CD4-positive, alpha-beta memory T cell (primary cell): ENCODE results near the gene LINGO4. TPM values are rescaled to one million over a fixed set of nuclear protein-coding genes. Genes with fewer than 3 reads are reported as not detected.

Experiments
- CTCF ChIA-PET: fragments of 350-600 bp; sonication (Branson Sonifier 250); formaldehyde crosslinking; loops from one replicate; lab custom pipeline; 2021; ENCODE audit warnings: inconsistent platforms; ENCODE audit not compliant: partially characterized antibody; lab: Charles Lee
- POLR2A ChIA-PET: fragments of 350-600 bp; sonication (Branson Sonifier 250); formaldehyde crosslinking; loops from one replicate; lab custom pipeline; 2021; ENCODE audit not compliant: partially characterized antibody; lab: Charles Lee
- DNase-seq, 5 donors: peaks; one replicate each; pipeline versions ENCODE4 v3.0.0 to v3.0.0-alpha.2; 2020 to 2022; ENCODE audit warnings: mixed read lengths in 1 of 5
- H3K27ac ChIP-seq: one replicate; pipeline ENCODE4 v1.7.0; 2013; ENCODE audit warnings: low read depth, low read length
- H3K27me3 ChIP-seq: 2 replicates; pipeline ENCODE4 v1.7.0; 2013; ENCODE audit warnings: mild to moderate bottlenecking, low read length, moderate library complexity; ENCODE audit not compliant: insufficient read depth
- H3K36me3 ChIP-seq: 2 replicates; pipeline ENCODE4 v1.7.0; 2013; ENCODE audit warnings: mild to moderate bottlenecking, low read length, moderate library complexity; ENCODE audit not compliant: insufficient read depth
- H3K4me1 ChIP-seq: 2 replicates; pipeline ENCODE4 v1.7.0; 2013; ENCODE audit warnings: mild to moderate bottlenecking, low read length, moderate library complexity; ENCODE audit not compliant: insufficient read depth
- H3K4me3 ChIP-seq, 2 donors: one replicate each; pipeline ENCODE4 v1.7.0; 2013; ENCODE audit warnings: low read length in 2 of 2, mild to moderate bottlenecking in 1 of 2
- H3K9me3 ChIP-seq, 2 donors: one replicate each; pipeline ENCODE4 v1.7.0; 2013; ENCODE audit warnings: low read length in 2 of 2, control low read depth in 1 of 2; ENCODE audit not compliant: control insufficient read depth in 1 of 2
- H3K27ac Mint-ChIP-seq, 7 donors: one replicate each; pipeline ENCODE4 v1.8.0; 2020 to 2021; ENCODE audit warnings: mixed read lengths in 7 of 7, mild to moderate bottlenecking in 6 of 7, inconsistent platforms in 3 of 7, moderate library complexity in 3 of 7
- H3K27me3 Mint-ChIP-seq, 2 donors: one replicate each; pipeline ENCODE4 v1.8.0; 2020 to 2021; ENCODE audit warnings: mixed read lengths in 2 of 2
- H3K36me3 Mint-ChIP-seq, 2 donors: one replicate each; pipeline ENCODE4 v1.8.0; 2020 to 2021; ENCODE audit warnings: mixed read lengths in 2 of 2, inconsistent platforms in 1 of 2, mild to moderate bottlenecking in 1 of 2
- H3K4me1 Mint-ChIP-seq, 4 donors: one replicate each; pipeline ENCODE4 v1.8.0; 2020 to 2021; ENCODE audit warnings: mixed read lengths in 4 of 4, mild to moderate bottlenecking in 1 of 4
- H3K4me3 Mint-ChIP-seq, 8 donors: one replicate each; pipeline ENCODE4 v1.8.0; 2020 to 2021; ENCODE audit warnings: mixed read lengths in 8 of 8, mild to moderate bottlenecking in 7 of 8, moderate library complexity in 6 of 8, inconsistent platforms in 3 of 8
- H3K9me3 Mint-ChIP-seq, 8 donors: one replicate each; pipeline ENCODE4 v1.8.0; 2020 to 2021; ENCODE audit warnings: mixed read lengths in 8 of 8, mild to moderate bottlenecking in 5 of 8, inconsistent platforms in 3 of 8, moderate library complexity in 1 of 8
- intact Hi-C: fragments of 100-400 bp; cut with micrococcal nuclease; formaldehyde crosslinking; loops from one replicate; pipeline ENCODE4 v1.15.1; 2023
- polyA plus RNA-seq, 2 donors: library from polyadenylated mRNA; unstranded; fragments of 300-500 nt; fragmentation: Illumina TruSeq; gene quantifications; one replicate each; pipeline ENCODE4 v1.2.3, GENCODE V29; 2021
- total RNA-seq, 2 experiments: library from RNA; stranded (reverse); gene quantifications; one replicate each; pipeline ENCODE4 v1.2.3, GENCODE V29; 2021

The LINGO4 gene
- total and polyA plus RNA-seq, 4 experiments from 2014 or later = 0.20 to 0.52 (median 0.36) TPM; not detected in 1

- ChIA-PET POLR2A (interaction anchor here (0.8 to 7.5 kb wide), 16 partner anchors 9 to 301 kb away, joined by 3 to 127 read pairs (median 5); partner anchors contain the start of genes MRPL9, RORC, TDRKH and THEM4), CTCF (interaction anchor here (0.8 to 2.0 kb wide), 10 partner anchors 8 to 396 kb away, joined by 3 to 9 read pairs (median 5); no protein-coding TSS in a partner anchor)
- H3K27ac ChIP-seq = peak overlapping the region; percentile 75
- Mint-ChIP-seq H3K4me1 (peaks cover 27 to 59% (median 49%) of the 10 kb centered on the region in 4 donors), H3K27me3 (no peaks in the 10 kb centered on the region), H3K36me3 (peaks cover 14 to 15% of the 10 kb centered on the region in 2 donors), H3K9me3 (peaks cover 0 to 3% (median 0%) of the 10 kb centered on the region in 8 donors), H3K27ac (peak overlapping the region; percentile 82 to 98 (median 94)), H3K4me3 (peak overlapping the region; percentile 84 to 93 (median 88))
- no peak for DNase-seq
- H3K36me3 ChIP-seq = no peaks in the 10 kb centered on the region
- no peaks in the 10 kb centered on the region for H3K27me3 ChIP-seq
- H3K9me3 ChIP-seq = no peaks in the 10 kb centered on the region
- H3K4me1 ChIP-seq = peaks cover 47% of the 10 kb centered on the region
- intact Hi-C loops = no loop called here
- peak overlapping the region in 1 of 2 donors; percentile 83 for H3K4me3 ChIP-seq
Observed at GRCh38 chr1:151840421-151840820, 35.2 kb upstream of the LINGO4 start.

- ChIA-PET CTCF (interaction anchor here (0.8 to 2.0 kb wide), 11 partner anchors 9 to 396 kb away, joined by 3 to 9 read pairs (median 5); no protein-coding TSS in a partner anchor), POLR2A (interaction anchor here (0.9 to 7.5 kb wide), 20 partner anchors 8 to 328 kb away, joined by 3 to 127 read pairs (median 4); partner anchors contain the start of genes CGN, MRPL9, RORC and TDRKH)
- H3K36me3 Mint-ChIP-seq = peaks cover 9 to 12% of the 10 kb centered on the region in 2 donors
- H3K27ac ChIP-seq = peak within 1 kb of the TSS; percentile 75
- intact Hi-C loops = loop anchor here (2.0 to 5.0 kb wide), 6 partner anchors 68 to 382 kb away; partner anchors contain the start of genes POGZ, SNX27 and THEM4
- H3K4me1 ChIP-seq = peaks cover 54% of the 10 kb centered on the region
- DNase-seq = peak; percentile 75 to 87 (median 79)
- H3K9me3 Mint-ChIP-seq = peaks cover 0 to 3% (median 0%) of the 10 kb centered on the region in 8 donors
- no peaks in the 10 kb centered on the region for H3K36me3 ChIP-seq
- peak within 1 kb of the TSS; percentile 52 to 83 for H3K4me3 ChIP-seq
- H3K4me1 Mint-ChIP-seq = peaks cover 27 to 66% (median 52%) of the 10 kb centered on the region in 4 donors
- H3K9me3 ChIP-seq = no peaks in the 10 kb centered on the region
- H3K27me3 ChIP-seq = no peaks in the 10 kb centered on the region
- H3K27me3 Mint-ChIP-seq = no peaks in the 10 kb centered on the region
- H3K27ac Mint-ChIP-seq = peak within 1 kb of the TSS; percentile 82 to 98 (median 94)
- H3K4me3 Mint-ChIP-seq = peak within 1 kb of the TSS; percentile 84 to 93 (median 88)
Observed at GRCh38 chr1:151839457-151840403, 34.5 kb upstream of the LINGO4 start, which contains the start of gene C2CD4D. TSS of gene C2CD4D (minus strand) at chr1:151839820. CDS start at chr1:151838989, 831 bp downstream.

GRCh38 chr1:151839082-151839412, 33.8 kb upstream of the LINGO4 start:
- Histone ChIP-seq H3K4me3 (peak overlapping the region; percentile 52 to 83), H3K36me3 (no peaks in the 10 kb centered on the region), H3K4me1 (peaks cover 61% of the 10 kb centered on the region), H3K27ac (peak overlapping the region; percentile 75), H3K9me3 (no peaks in the 10 kb centered on the region), H3K27me3 (no peaks in the 10 kb centered on the region)
- no peak for DNase-seq
- H3K9me3 Mint-ChIP-seq = peaks cover 0 to 3% (median 0%) of the 10 kb centered on the region in 8 donors
- peaks cover 2 to 7% of the 10 kb centered on the region in 2 donors for H3K36me3 Mint-ChIP-seq
- POLR2A ChIA-PET = interaction anchor here (1.0 to 7.5 kb wide), 10 partner anchors 8 to 328 kb away, joined by 3 to 127 read pairs (median 10); partner anchors contain the start of genes CGN, MRPL9, RORC and TDRKH
- CTCF ChIA-PET = interaction anchor here (1.1 to 2.0 kb wide), 4 partner anchors 9 to 163 kb away, joined by 3 to 9 read pairs (median 5); no protein-coding TSS in a partner anchor
- H3K4me1 Mint-ChIP-seq = peaks cover 30 to 72% (median 55%) of the 10 kb centered on the region in 4 donors
- intact Hi-C loops = loop anchor here (2.0 to 5.0 kb wide), 6 partner anchors 68 to 382 kb away; partner anchors contain the start of genes POGZ, SNX27 and THEM4
- H3K27ac Mint-ChIP-seq = peak overlapping the region; percentile 82 to 98 (median 94)
- H3K27me3 Mint-ChIP-seq = no peaks in the 10 kb centered on the region
- H3K4me3 Mint-ChIP-seq = peak overlapping the region; percentile 84 to 93 (median 88)

- H3K27ac ChIP-seq = peak overlapping the region; percentile 75
- intact Hi-C loops = loop anchor here (1.0 to 5.0 kb wide), 7 partner anchors 69 to 381 kb away; partner anchors contain the start of genes MRPL9, POGZ, SNX27 and THEM4
- H3K4me1 Mint-ChIP-seq = peaks cover 36 to 78% (median 61%) of the 10 kb centered on the region in 4 donors
Observed at GRCh38 chr1:151838222-151839081, 33.2 kb upstream of the LINGO4 start.

GRCh38 chr1:151837884-151838221, 32.6 kb upstream of the LINGO4 start:
- H3K36me3 Mint-ChIP-seq = peaks cover 0 to 7% of the 10 kb centered on the region in 2 donors
- H3K9me3 Mint-ChIP-seq = peaks cover 0 to 3% (median 0%) of the 10 kb centered on the region in 8 donors
- H3K27me3 Mint-ChIP-seq = no peaks in the 10 kb centered on the region
- no peak for DNase-seq
- H3K4me3 Mint-ChIP-seq = peak overlapping the region; percentile 73 to 97 (median 93)
- Histone ChIP-seq H3K27me3 (no peaks in the 10 kb centered on the region), H3K27ac (peak overlapping the region; percentile 75), H3K4me3 (peak overlapping the region; percentile 24 to 83), H3K36me3 (no peaks in the 10 kb centered on the region), H3K4me1 (peaks cover 73% of the 10 kb centered on the region), H3K9me3 (no peaks in the 10 kb centered on the region)
- intact Hi-C loops = loop anchor here (1.0 to 5.0 kb wide), 7 partner anchors 69 to 381 kb away; partner anchors contain the start of genes MRPL9, POGZ, SNX27 and THEM4
- POLR2A ChIA-PET = interaction anchor here (0.7 to 7.5 kb wide), 13 partner anchors 8 to 393 kb away, joined by 3 to 127 read pairs (median 5); partner anchors contain the start of genes RORC, S100A10, TDRKH and THEM4
- peaks cover 40 to 84% (median 67%) of the 10 kb centered on the region in 4 donors for H3K4me1 Mint-ChIP-seq
- CTCF ChIA-PET = interaction anchor here (1.1 to 5.7 kb wide), 4 partner anchors 10 to 243 kb away, joined by 3 to 69 read pairs (median 20); partner anchors contain the start of gene MRPL9
- H3K27ac Mint-ChIP-seq = peak overlapping the region; percentile 87 to 99 (median 97)

More at GRCh38 chr1:151838222-151839081, 33.2 kb upstream of the LINGO4 start:
- Histone ChIP-seq H3K27me3 (no peaks in the 10 kb centered on the region), H3K4me3 (peak overlapping the region; percentile 52 to 83), H3K9me3 (no peaks in the 10 kb centered on the region), H3K4me1 (peaks cover 67% of the 10 kb centered on the region), H3K36me3 (no peaks in the 10 kb centered on the region)
- H3K27me3 Mint-ChIP-seq = no peaks in the 10 kb centered on the region
- POLR2A ChIA-PET = interaction anchor here (0.7 to 7.5 kb wide), 15 partner anchors 9 to 394 kb away, joined by 3 to 127 read pairs (median 4); partner anchors contain the start of genes CGN, MRPL9, RORC and S100A10
- CTCF ChIA-PET = interaction anchor here (1.1 to 5.4 kb wide), 3 partner anchors 10 to 75 kb away, joined by 3 to 32 read pairs (median 7); partner anchors contain the start of gene MRPL9
- H3K4me3 Mint-ChIP-seq = peak overlapping the region; percentile 84 to 93 (median 88)
- DNase-seq = peak in 3 of 5 donors; percentile 46 to 47 (median 46)
- H3K36me3 Mint-ChIP-seq = peaks cover 0 to 7% of the 10 kb centered on the region in 2 donors
- peaks cover 0 to 3% (median 0%) of the 10 kb centered on the region in 8 donors for H3K9me3 Mint-ChIP-seq
- peak overlapping the region; percentile 82 to 98 (median 94) for H3K27ac Mint-ChIP-seq
